K562 (cell line): ENCODE measurements around the gene ROM1. TPM values are rescaled to one million over a fixed set of nuclear protein-coding genes. Genes with fewer than 3 reads are reported as not detected.

Experiments used
- BHLHE40 ChIP-seq: IDR thresholded peaks from 2 replicates; pipeline ENCODE4 v1.6.1; 2011; ENCODE audit warnings: low read length, improper control_type of control experiment
- CAMTA2 ChIP-seq: fragments of 250-450 bp; sonication (Bioruptor Pico); conservative IDR thresholded peaks from 2 replicates; pipeline ENCODE4 v1.5.1; 2022
- CBX3 ChIP-seq, 2 experiments: IDR thresholded peaks; 1 replicate in 1 of 2; 2 replicates in 1 of 2; pipeline ENCODE4 v1.6.1; 2012; ENCODE audit warnings: inconsistent platforms in 2 of 2, low read length in 2 of 2, borderline replicate concordance in 1 of 2, control low read depth in 1 of 2
- ELF4 ChIP-seq: fragments of 450-650 bp; formaldehyde crosslinking; IDR thresholded peaks from 2 replicates; pipeline ENCODE4 v1.4.0; 2022; ENCODE audit warnings: missing genetic modification characterization
- ETS2 ChIP-seq: IDR thresholded peaks from 2 replicates; pipeline ENCODE4 v1.6.1; 2016; ENCODE audit warnings: borderline replicate concordance, missing genetic modification characterization, mild to moderate bottlenecking, moderate library complexity, missing compliant biosample characterization; ENCODE audit not compliant: poor library complexity, severe bottlenecking
- HMGN3 ChIP-seq: IDR thresholded peaks from 2 replicates; pipeline ENCODE4 v1.6.1; 2011; ENCODE audit warnings: borderline replicate concordance, low read depth, mild to moderate bottlenecking, mixed read lengths, low read length; ENCODE audit not compliant: insufficient read length; ENCODE audit errors: extremely low read depth
- KLF13 ChIP-seq: fragments of 450-650 bp; IDR thresholded peaks from 2 replicates; pipeline ENCODE4 v1.6.1; 2016; ENCODE audit warnings: missing genetic modification characterization, low read depth, mild to moderate bottlenecking, missing compliant biosample characterization, moderate library complexity, borderline replicate concordance
- POLR3A ChIP-seq: IDR thresholded peaks from 2 replicates; pipeline ENCODE4 v1.6.1; 2011; ENCODE audit warnings: borderline replicate concordance, mild to moderate bottlenecking, moderate library complexity; ENCODE audit not compliant: insufficient read length, insufficient read depth; ENCODE audit errors: extremely low read depth
- RBM25 ChIP-seq: fragments of 200-400 bp; formaldehyde crosslinking; IDR thresholded peaks from 2 replicates; pipeline ENCODE4 v1.6.1; 2018; ENCODE audit warnings: low read length, low read depth, moderate library complexity; ENCODE audit not compliant: severe bottlenecking
- SETDB1 ChIP-seq: IDR thresholded peaks from one replicate; pipeline ENCODE4 v1.6.1; 2012; ENCODE audit warnings: low read length, control low read depth, inconsistent platforms
- TAL1 ChIP-seq: fragments of 450-650 bp; IDR thresholded peaks from 2 replicates; pipeline ENCODE4 v1.6.1; 2016; ENCODE audit warnings: mild to moderate bottlenecking
- U2AF2 ChIP-seq: fragments of 200-400 bp; formaldehyde crosslinking; optimal IDR thresholded peaks from 2 replicates; pipeline ENCODE3; 2017; ENCODE audit warnings: low read depth, mild to moderate bottlenecking, low read length
- polyA plus RNA-seq, 8 experiments: library from polyadenylated mRNA; depleted of rRNA in 4 of 8; stranded (reverse) in 5 of 8; unstranded in 3 of 8; fragments of >200 nt; fragmentation: Nextera tagmentation in 2 of 8; fragmentation: Illumina TruSeq in 1 of 8; extraction: Ambion mirVana in 2 of 8; extraction: Trizol in 1 of 8; gene quantifications; 2 replicates each; pipeline versions ENCODE4 v1.2.1 to v1.2.3, GENCODE V29; 2011 to 2014; ENCODE audit warnings: inconsistent platforms in 1 of 8, missing spikeins in 1 of 8
- total RNA-seq, 7 experiments: library from RNA; depleted of rRNA in 6 of 7; stranded (reverse); fragments of >200 nt in 6 of 7; fragmentation: Illumina TruSeq in 2 of 7; extraction: Trizol in 2 of 7; gene quantifications; 2 replicates each; pipeline versions ENCODE4 v1.2.1 to v1.2.3, GENCODE V29; 2011 to 2021; ENCODE audit warnings: low replicate concordance in 1 of 7
- TF ChIP-seq, protein P1 (sequence below): fragments of 250-450 bp; sonication (Bioruptor Pico); IDR thresholded peaks from 2 replicates; pipeline ENCODE4 v1.8.0; 2021; ENCODE audit warnings: moderate library complexity, mild to moderate bottlenecking, inconsistent platforms
- TF ChIP-seq, protein P2 (sequence below): fragments of 450-650 bp; formaldehyde crosslinking; conservative IDR thresholded peaks from 2 replicates; pipeline ENCODE4 v1.4.0; 2022; ENCODE audit warnings: mild to moderate bottlenecking, missing genetic modification characterization
- TF ChIP-seq, protein P3 (sequence below), 3 experiments: IDR thresholded peaks in 2 of 3; conservative IDR thresholded peaks in 1 of 3; 2 replicates each; pipeline ENCODE4 v1.5.1; 2011 to 2012; ENCODE audit warnings: low read length in 3 of 3, mild to moderate bottlenecking in 3 of 3, control low read depth in 2 of 3, improper control_type of control experiment in 1 of 3, inconsistent platforms in 1 of 3, low read depth in 1 of 3, mixed read lengths in 1 of 3, moderate library complexity in 1 of 3; ENCODE audit not compliant: insufficient read depth in 2 of 3
- TF ChIP-seq, protein P4 (sequence below): IDR thresholded peaks from 2 replicates; pipeline ENCODE4 v1.6.1; 2012; ENCODE audit warnings: low read depth, low read length, improper control_type of control experiment, borderline replicate concordance
- TF ChIP-seq, protein P5 (sequence below): fragments of 250-450 bp; sonication (Bioruptor Pico); IDR thresholded peaks from 2 replicates; pipeline ENCODE4 v1.8.0; 2021; ENCODE audit warnings: borderline replicate concordance, mild to moderate bottlenecking, moderate library complexity; ENCODE audit not compliant: poor library complexity, severe bottlenecking

Gene ROM1
- total and polyA plus RNA-seq, 9 of the 15 experiments (the other 6 are each of a cell fraction or from before 2014, with no cell fraction given) = 0.75 to 4.0 (median 2.6) TPM

DNA sequence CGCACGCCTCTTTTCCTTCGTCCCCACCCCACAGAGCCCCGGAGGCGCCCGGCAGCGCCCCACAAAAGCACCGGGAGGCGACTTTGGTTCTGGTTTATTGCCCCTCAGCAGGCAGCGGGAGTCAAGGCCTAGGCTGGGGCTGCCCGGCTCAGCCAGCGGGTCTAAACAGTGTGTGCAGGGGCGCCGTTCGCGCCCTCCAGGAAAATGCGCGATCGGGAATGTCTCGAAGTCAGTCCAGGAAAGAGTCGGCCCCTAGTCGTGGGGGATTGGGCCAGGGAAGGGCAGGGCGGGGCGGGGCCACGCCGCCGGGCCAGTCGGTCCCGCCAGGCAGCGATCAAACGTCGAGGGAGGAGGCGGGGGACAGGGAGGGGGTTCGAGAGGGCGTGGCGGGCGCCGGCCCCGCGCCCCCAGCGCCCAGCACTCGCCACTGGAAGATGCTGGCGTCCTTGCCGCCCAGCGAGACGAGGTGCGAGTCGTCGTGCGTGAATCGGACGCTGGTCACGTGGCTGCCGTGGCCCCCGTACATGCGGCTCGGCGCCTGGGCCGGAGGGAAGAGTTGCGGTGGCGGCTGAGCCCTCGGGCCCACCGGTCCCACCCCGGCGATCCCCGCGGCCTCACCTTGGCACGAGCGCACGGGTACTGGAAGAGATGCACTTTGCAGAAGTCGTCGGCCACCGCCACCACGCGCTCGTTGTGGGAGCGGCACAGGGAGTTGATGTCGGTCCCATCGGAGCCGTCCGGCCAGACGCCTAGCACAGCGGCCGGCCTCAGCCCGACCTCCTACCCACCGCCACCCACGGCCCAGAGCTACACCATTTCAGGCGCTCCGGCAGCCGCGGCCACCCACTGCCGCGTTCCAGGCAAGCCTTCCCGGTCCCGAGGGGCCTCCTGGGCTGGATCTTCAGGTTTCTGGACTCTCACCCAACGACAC is 10.7 kb upstream of the ROM1 start (continued):
- TF ChIP-seq, protein P1, sequence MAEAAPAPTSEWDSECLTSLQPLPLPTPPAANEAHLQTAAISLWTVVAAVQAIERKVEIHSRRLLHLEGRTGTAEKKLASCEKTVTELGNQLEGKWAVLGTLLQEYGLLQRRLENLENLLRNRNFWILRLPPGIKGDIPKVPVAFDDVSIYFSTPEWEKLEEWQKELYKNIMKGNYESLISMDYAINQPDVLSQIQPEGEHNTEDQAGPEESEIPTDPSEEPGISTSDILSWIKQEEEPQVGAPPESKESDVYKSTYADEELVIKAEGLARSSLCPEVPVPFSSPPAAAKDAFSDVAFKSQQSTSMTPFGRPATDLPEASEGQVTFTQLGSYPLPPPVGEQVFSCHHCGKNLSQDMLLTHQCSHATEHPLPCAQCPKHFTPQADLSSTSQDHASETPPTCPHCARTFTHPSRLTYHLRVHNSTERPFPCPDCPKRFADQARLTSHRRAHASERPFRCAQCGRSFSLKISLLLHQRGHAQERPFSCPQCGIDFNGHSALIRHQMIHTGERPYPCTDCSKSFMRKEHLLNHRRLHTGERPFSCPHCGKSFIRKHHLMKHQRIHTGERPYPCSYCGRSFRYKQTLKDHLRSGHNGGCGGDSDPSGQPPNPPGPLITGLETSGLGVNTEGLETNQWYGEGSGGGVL (CRISPR knock-in tag) = no peak
- TF ChIP-seq KLF13 = no peak
- TF ChIP-seq U2AF2 = no peak
- peak; percentile 65; the same call in 1 of the 2 replicates for TF ChIP-seq ELF4 (CRISPR knock-in tag)
- no peak for TF ChIP-seq SETDB1
- peak; percentile 50 for TF ChIP-seq BHLHE40
- TF ChIP-seq, protein P2, sequence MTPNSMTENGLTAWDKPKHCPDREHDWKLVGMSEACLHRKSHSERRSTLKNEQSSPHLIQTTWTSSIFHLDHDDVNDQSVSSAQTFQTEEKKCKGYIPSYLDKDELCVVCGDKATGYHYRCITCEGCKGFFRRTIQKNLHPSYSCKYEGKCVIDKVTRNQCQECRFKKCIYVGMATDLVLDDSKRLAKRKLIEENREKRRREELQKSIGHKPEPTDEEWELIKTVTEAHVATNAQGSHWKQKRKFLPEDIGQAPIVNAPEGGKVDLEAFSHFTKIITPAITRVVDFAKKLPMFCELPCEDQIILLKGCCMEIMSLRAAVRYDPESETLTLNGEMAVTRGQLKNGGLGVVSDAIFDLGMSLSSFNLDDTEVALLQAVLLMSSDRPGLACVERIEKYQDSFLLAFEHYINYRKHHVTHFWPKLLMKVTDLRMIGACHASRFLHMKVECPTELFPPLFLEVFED (CRISPR knock-in tag) = 0 out of 2 replicates have a peak, but pooled peaks have one; percentile 23
- TF ChIP-seq, protein P3, sequence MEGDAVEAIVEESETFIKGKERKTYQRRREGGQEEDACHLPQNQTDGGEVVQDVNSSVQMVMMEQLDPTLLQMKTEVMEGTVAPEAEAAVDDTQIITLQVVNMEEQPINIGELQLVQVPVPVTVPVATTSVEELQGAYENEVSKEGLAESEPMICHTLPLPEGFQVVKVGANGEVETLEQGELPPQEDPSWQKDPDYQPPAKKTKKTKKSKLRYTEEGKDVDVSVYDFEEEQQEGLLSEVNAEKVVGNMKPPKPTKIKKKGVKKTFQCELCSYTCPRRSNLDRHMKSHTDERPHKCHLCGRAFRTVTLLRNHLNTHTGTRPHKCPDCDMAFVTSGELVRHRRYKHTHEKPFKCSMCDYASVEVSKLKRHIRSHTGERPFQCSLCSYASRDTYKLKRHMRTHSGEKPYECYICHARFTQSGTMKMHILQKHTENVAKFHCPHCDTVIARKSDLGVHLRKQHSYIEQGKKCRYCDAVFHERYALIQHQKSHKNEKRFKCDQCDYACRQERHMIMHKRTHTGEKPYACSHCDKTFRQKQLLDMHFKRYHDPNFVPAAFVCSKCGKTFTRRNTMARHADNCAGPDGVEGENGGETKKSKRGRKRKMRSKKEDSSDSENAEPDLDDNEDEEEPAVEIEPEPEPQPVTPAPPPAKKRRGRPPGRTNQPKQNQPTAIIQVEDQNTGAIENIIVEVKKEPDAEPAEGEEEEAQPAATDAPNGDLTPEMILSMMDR (IDR thresholded peaks at IDR 0.05 in 2 of 3, conservative IDR thresholded peaks at IDR 0.05 in 1 of 3; ENCODE audit: insufficient read depth in 2 of 3, low read depth in 1 of 3, low read length in 3 of 3) = no peak
- TF ChIP-seq, protein P4, sequence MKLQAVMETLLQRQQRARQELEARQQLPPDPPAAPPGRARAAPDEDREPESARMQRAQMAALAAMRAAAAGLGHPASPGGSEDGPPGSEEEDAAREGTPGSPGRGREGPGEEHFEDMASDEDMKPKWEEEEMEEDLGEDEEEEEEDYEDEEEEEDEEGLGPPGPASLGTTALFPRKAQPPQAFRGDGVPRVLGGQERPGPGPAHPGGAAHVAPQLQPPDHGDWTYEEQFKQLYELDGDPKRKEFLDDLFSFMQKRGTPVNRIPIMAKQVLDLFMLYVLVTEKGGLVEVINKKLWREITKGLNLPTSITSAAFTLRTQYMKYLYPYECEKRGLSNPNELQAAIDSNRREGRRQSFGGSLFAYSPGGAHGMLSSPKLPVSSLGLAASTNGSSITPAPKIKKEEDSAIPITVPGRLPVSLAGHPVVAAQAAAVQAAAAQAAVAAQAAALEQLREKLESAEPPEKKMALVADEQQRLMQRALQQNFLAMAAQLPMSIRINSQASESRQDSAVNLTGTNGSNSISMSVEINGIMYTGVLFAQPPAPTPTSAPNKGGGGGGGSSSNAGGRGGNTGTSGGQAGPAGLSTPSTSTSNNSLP = no peak
- TF ChIP-seq, protein P5, sequence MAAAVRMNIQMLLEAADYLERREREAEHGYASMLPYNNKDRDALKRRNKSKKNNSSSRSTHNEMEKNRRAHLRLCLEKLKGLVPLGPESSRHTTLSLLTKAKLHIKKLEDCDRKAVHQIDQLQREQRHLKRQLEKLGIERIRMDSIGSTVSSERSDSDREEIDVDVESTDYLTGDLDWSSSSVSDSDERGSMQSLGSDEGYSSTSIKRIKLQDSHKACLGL (CRISPR knock-in tag) = no peak
- no peak for TF ChIP-seq RBM25
- TF ChIP-seq ETS2 (tag) = no peak
- TF ChIP-seq CAMTA2 = no peak
- no peak for TF ChIP-seq HMGN3
- no peak for TF ChIP-seq POLR3A
- no peak for TF ChIP-seq TAL1
- TF ChIP-seq CBX3 (IDR thresholded peaks at IDR 0.05; ENCODE audit: borderline replicate concordance in 1 of 2, low read length in 2 of 2) = 0 out of 3 replicates have a peak, but pooled peaks of 1 of the 2 experiments have one; percentile 11
